K562 (cell line): ENCODE data around the gene HOXA1. TPM values are rescaled to one million over a fixed set of nuclear protein-coding genes. Genes with fewer than 3 reads are reported as not detected.

Experiments
- ATAC-seq: fragments of 200-7000 bp; cut with Tn5 transposase; 3 replicates; pipeline ENCODE4 v1.9.1; 2020; ENCODE audit warnings: moderate library complexity
- BruUV-seq: library from RNA; stranded (reverse); fragments of 400-500 nt; replicated peaks from 2 replicates; lab custom pipeline; 2021; lab: Mats Ljungman, UMichigan
- CTCF ChIA-PET: fragments of 300-600 bp; formaldehyde crosslinking; extraction: SDS; loops from one replicate; lab custom pipeline; 2021; ENCODE audit warnings: low intra/inter-chr PET ratio; lab: Yijun Ruan, JAX
- POLR2A ChIA-PET: fragments of 300-600, 350-650 bp; sonication (Branson Sonifier 250); formaldehyde crosslinking; extraction: SDS; loops from one replicate; lab custom pipeline; 2021; ENCODE audit warnings: antibody characterized with exemption, inconsistent platforms; lab: Yijun Ruan, JAX
- DNase-seq, 4 experiments: peaks; one replicate each; pipeline versions ENCODE4 v3.0.0 to v3.0.0-alpha.2; 2011 to 2018; ENCODE audit warnings: low spot score in 3 of 4, mixed read lengths in 3 of 4; ENCODE audit errors: extremely low read depth in 1 of 4
- FAIRE-seq: peaks from 2 replicates; lab custom pipeline; 2011; peaks lifted over from hg19 to GRCh38; lab: Jason Lieb, UNC
- H2AFZ ChIP-seq: 2 replicates; pipeline ENCODE4 v1.6.0; 2011; ENCODE audit warnings: low read depth, low read length, control low read depth, inconsistent platforms
- H3K27ac ChIP-seq: fragments of 200-600 bp; 3 replicates; pipeline ENCODE4 v1.8.0; 2011; ENCODE audit warnings: low read depth, mild to moderate bottlenecking, control low read depth, inconsistent platforms, low read length, moderate library complexity, mixed read lengths; ENCODE audit errors: extremely low read depth
- H3K27me3 ChIP-seq, 2 experiments: fragments of 300-600 bp in 1 of 2; 2 replicates in 1 of 2; 3 replicates in 1 of 2; pipeline versions ENCODE4 v1.6.0 to v1.8.0; 2011; ENCODE audit warnings: inconsistent platforms in 2 of 2, low read length in 2 of 2, mild to moderate bottlenecking in 1 of 2, mixed read lengths in 1 of 2, moderate library complexity in 1 of 2; ENCODE audit not compliant: control insufficient read depth in 2 of 2, insufficient read depth in 2 of 2
- H3K36me3 ChIP-seq: fragments of 300-600 bp; 3 replicates; pipeline ENCODE4 v1.8.0; 2011; ENCODE audit warnings: mild to moderate bottlenecking, low read length, inconsistent platforms; ENCODE audit not compliant: control insufficient read depth, insufficient read depth
- H3K4me1 ChIP-seq, 2 experiments: fragments of 200-600 bp in 1 of 2; replicated peaks in 1 of 2; 2 replicates in 1 of 2; 3 replicates in 1 of 2; pipeline versions ENCODE4 v1.5.1 to v1.8.0; 2011; ENCODE audit warnings: inconsistent platforms in 2 of 2, low read length in 2 of 2, mild to moderate bottlenecking in 1 of 2, mixed read lengths in 1 of 2, moderate library complexity in 1 of 2; ENCODE audit not compliant: control insufficient read depth in 2 of 2, insufficient read depth in 2 of 2
- H3K4me2 ChIP-seq: 2 replicates; pipeline ENCODE4 v1.6.1; 2011; ENCODE audit warnings: low read length, control low read depth, inconsistent platforms, mixed read lengths; ENCODE audit not compliant: insufficient read depth
- H3K4me3 ChIP-seq: fragments of 200-600 bp; sonication (generic), shearing (Covaris generic); 2 replicates; pipeline ENCODE4 v1.5.1; 2016; ENCODE audit warnings: control low read depth, inconsistent platforms
- H3K79me2 ChIP-seq: fragments of 200-600 bp; 3 replicates; pipeline ENCODE4 v1.8.0; 2011; ENCODE audit warnings: low read length, inconsistent platforms; ENCODE audit not compliant: control insufficient read depth, insufficient read depth
- H3K9ac ChIP-seq, 2 experiments: 2 replicates each; pipeline versions ENCODE4 v1.6.0 to v1.6.1; 2011; ENCODE audit warnings: low read depth in 2 of 2, low read length in 2 of 2, control low read depth in 1 of 2, inconsistent platforms in 1 of 2, mild to moderate bottlenecking in 1 of 2, mixed read lengths in 1 of 2; ENCODE audit not compliant: insufficient read depth in 1 of 2
- H3K9me1 ChIP-seq: one replicate; pipeline ENCODE4 v1.6.0; 2011; ENCODE audit warnings: inconsistent platforms, mild to moderate bottlenecking, low read length, moderate library complexity; ENCODE audit not compliant: control insufficient read depth, insufficient read depth
- H3K9me3 ChIP-seq: replicated peaks from 2 replicates; pipeline ENCODE4 v1.5.1; 2011; ENCODE audit warnings: low read depth, low read length, inconsistent platforms; ENCODE audit not compliant: control insufficient read depth, insufficient read depth
- H4K20me1 ChIP-seq: replicated peaks from 2 replicates; pipeline ENCODE4 v1.6.1; 2011; ENCODE audit warnings: low read length, inconsistent platforms, mixed read lengths; ENCODE audit not compliant: control insufficient read depth, insufficient read depth
- CBX8 ChIP-seq: fragments of 200-600 bp; sonication (generic); IDR thresholded peaks from 2 replicates; pipeline ENCODE4 v1.6.1; 2012; ENCODE audit warnings: borderline replicate concordance, mixed run types, low read depth, mild to moderate bottlenecking, moderate library complexity, mixed read lengths, low read length, control low read depth, inconsistent platforms; ENCODE audit not compliant: poor library complexity, severe bottlenecking; ENCODE audit errors: extremely low read depth
- RBM15 ChIP-seq: fragments of 200-400 bp; formaldehyde crosslinking; IDR thresholded peaks from 2 replicates; pipeline ENCODE4 v1.6.1; 2018; ENCODE audit warnings: mild to moderate bottlenecking, low read length, moderate library complexity; ENCODE audit not compliant: insufficient read depth
- ZNF561 ChIP-seq: fragments of 450-650 bp; formaldehyde crosslinking; conservative IDR thresholded peaks from 2 replicates; pipeline ENCODE4 v1.4.0; 2020; ENCODE audit warnings: mild to moderate bottlenecking, moderate library complexity
- WGBS: fragments of 100-300 bp; shearing (Covaris generic); methylation state at CpG from one replicate; pipeline ENCODE4 v1.1.6; 2016; ENCODE audit warnings: low coverage, mixed read lengths; ENCODE audit not compliant: insufficient coverage; ENCODE audit errors: missing lambda C conversion rate; 5-methylcytosine and 5-hydroxymethylcytosine counted together
- in situ Hi-C: fragments of 300-500 bp; cut with MboI; formaldehyde crosslinking; loops from 4 replicates; pipeline ENCODE4 v1.15.0; 2018; ENCODE audit warnings: inconsistent platforms, mixed read lengths
- intact Hi-C: fragments of 100-400 bp; cut with micrococcal nuclease; formaldehyde crosslinking; loops from 2 replicates; pipeline ENCODE4 v1.14.2; 2022
- polyA plus RNA-seq, 8 experiments: library from polyadenylated mRNA; depleted of rRNA in 4 of 8; stranded (reverse) in 5 of 8; unstranded in 3 of 8; fragments of >200 nt; fragmentation: Nextera tagmentation in 2 of 8; fragmentation: Illumina TruSeq in 1 of 8; extraction: Ambion mirVana in 2 of 8; extraction: Trizol in 1 of 8; gene quantifications; 2 replicates each; pipeline versions ENCODE4 v1.2.1 to v1.2.3, GENCODE V29; 2011 to 2014; ENCODE audit warnings: inconsistent platforms in 1 of 8, missing spikeins in 1 of 8
- total RNA-seq, 7 experiments: library from RNA; depleted of rRNA in 6 of 7; stranded (reverse); fragments of >200 nt in 6 of 7; fragmentation: Illumina TruSeq in 2 of 7; extraction: Trizol in 2 of 7; gene quantifications; 2 replicates each; pipeline versions ENCODE4 v1.2.1 to v1.2.3, GENCODE V29; 2011 to 2021; ENCODE audit warnings: low replicate concordance in 1 of 7

HOXA1 gene
- total and polyA plus RNA-seq, 9 of the 15 experiments (the other 6 are each of a cell fraction or from before 2014, with no cell fraction given): 0.03 to 0.63 (median 0.09) TPM; not detected in 4

DNA sequence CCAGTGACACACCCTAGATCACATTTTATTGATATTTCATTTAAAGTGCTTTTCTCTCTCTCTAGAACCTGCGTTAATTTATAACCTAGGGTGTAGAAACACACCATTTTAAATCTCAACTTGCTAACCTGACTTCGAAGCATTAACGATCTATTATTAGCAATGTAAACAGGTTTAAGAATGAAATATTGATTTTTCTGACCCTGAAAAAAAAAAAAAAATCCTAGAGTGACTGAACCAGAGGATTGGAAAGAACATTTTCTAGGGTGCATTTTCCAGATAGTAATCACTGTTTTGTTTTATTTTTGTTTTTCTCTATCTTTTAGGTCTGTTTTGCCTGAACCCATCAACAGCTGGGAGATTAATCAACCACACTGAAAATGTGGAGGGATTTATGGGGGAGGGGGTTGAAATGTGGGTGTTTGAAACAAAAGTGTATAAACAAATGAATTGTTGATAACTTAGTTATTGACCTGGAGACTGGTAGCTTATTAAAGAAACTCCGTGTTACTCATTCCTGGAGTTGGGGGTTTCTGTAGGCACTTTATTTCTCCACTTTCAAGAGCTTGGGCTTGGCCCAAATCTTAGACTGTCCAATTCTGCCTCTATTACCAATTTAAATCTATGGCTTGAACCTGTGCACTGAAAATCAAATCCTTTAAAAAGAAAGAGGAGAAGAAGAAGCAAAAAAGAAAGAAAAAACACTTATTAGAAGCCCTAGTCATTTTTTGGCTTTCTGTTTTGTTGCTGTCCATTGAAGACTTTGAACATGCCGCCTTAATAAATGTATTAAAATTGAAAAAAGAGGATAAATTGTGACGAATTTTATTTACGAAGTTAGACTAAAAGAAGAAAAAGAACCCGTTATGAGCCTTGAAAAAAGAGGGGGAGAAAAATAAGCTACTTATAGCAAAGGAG, 3.9 kb upstream of the HOXA1 start:
- TF ChIP-seq CBX8 (peak; percentile 33), RBM15 (no peak), ZNF561 (CRISPR knock-in tag) (no peak)
- peaks cover 0 to 17% of the 10 kb centered on the region in 2 experiments; a peak in 2 of 5 replicates for H3K4me1 ChIP-seq
- H3K27ac ChIP-seq: no peak overlapping the region
- no peak for ATAC-seq
- H3K9me3 ChIP-seq: no peaks in the 10 kb centered on the region
- no peak for FAIRE-seq
- in situ Hi-C loops (no loop called here), intact Hi-C loops (no loop called here)
- H3K9ac ChIP-seq: no peak overlapping the region
- H4K20me1 ChIP-seq: no peaks in the 10 kb centered on the region
- DNase-seq: no peak
- ChIA-PET POLR2A (interaction anchor here (0.6 to 0.8 kb wide), 3 partner anchors 9 to 1177 kb away, joined by 3 read pairs; no protein-coding TSS in a partner anchor), CTCF (no interaction called here)
- H3K79me2 ChIP-seq: no peaks in the 10 kb centered on the region
- 2% methylated on average over 8 of the region's 8 CpGs for WGBS
- no peaks in the 10 kb centered on the region for H3K9me1 ChIP-seq
- BruUV-seq: no TSS peak
- no peaks in the 10 kb centered on the region for H3K36me3 ChIP-seq
- peaks cover 65 to 82% of the 10 kb centered on the region in 2 experiments for H3K27me3 ChIP-seq
- H2AFZ ChIP-seq: no peak overlapping the region
- no peak overlapping the region for H3K4me2 ChIP-seq
- H3K4me3 ChIP-seq: no peak overlapping the region
